Measurements from ENCODE around the gene MRO. TPM values are rescaled to one million over a fixed set of nuclear protein-coding genes. Genes with fewer than 3 reads are reported as not detected.

The MRO gene
- total and polyA plus RNA-seq, 2 of the 4 experiments (the other 2 are of a cell fraction) = not detected

DNA sequence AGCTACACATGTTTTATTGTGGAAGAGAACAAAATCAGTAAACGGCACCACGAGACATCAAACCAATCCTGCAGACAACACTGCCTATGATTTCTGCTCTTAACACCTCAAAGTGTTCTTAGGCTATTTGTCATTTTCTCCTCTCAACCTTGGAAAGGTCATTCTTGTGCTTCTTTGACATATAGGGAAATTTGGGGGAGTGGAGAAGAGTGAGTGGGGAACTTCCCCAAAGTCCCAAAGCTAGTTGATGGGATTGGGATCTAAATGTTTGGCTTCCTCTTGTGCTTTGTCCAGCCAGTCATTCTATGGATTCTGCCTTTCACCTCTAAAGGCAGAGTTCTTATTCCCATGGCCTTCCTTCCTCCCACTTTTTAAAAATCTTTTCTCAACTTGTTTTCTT lies 5.8 kb upstream of the MRO start:
- H2BK120ac ChIP-seq (ENCODE audit: low read depth, low read length) = no peak overlapping the region
- TF ChIP-seq USF2 (IDR thresholded peaks at IDR 0.05; ENCODE audit: low read depth, low read length) (no peak), NFE2L2 (IDR thresholded peaks at IDR 0.05; ENCODE audit: low read depth, low read length) (no peak)
- POLR2A ChIA-PET (ENCODE audit: unreplicated experiment) = no interaction called here
- no peak overlapping the region for H2AK5ac ChIP-seq (ENCODE audit: low read depth, low read length)
- no peaks in the 10 kb centered on the region for H4K20me1 ChIP-seq (ENCODE audit: insufficient read depth, low read length)
- ATAC-seq (ENCODE audit: low read depth) = no peak
- H3K27me3 ChIP-seq (ENCODE audit: control insufficient read depth, insufficient read depth, low read length) = peaks cover 2% of the 10 kb centered on the region; the same call in 1 of the 2 replicates
- BruUV-seq (replicated peaks) = no TSS peak
- no peak overlapping the region for H2BK20ac ChIP-seq (ENCODE audit: low read depth, low read length)
- no peak overlapping the region for H2AK9ac ChIP-seq (replicated peaks; ENCODE audit: low read depth, low read length, poor library complexity)
- no peaks in the 10 kb centered on the region for H3K4me1 ChIP-seq (ENCODE audit: control insufficient read depth, insufficient read depth, low read length)
- no peak overlapping the region for H3K14ac ChIP-seq (replicated peaks; ENCODE audit: low read depth, low read length)
- H3K4me3 ChIP-seq (ENCODE audit: insufficient read depth, low read depth, low read length) = no peak overlapping the region
- no peak overlapping the region for H3K56ac ChIP-seq (ENCODE audit: extremely low read depth, insufficient read depth, low read length)
- intact Hi-C loops (cut with micrococcal nuclease) = no loop called here
- no peak overlapping the region for H3K23ac ChIP-seq (ENCODE audit: low read depth, low read length)
- H3K4me2 ChIP-seq (ENCODE audit: low read depth, low read length) = no peak overlapping the region
- no peak overlapping the region for H3K4ac ChIP-seq (ENCODE audit: low read depth, low read length)
- no peaks in the 10 kb centered on the region for H3K9me3 ChIP-seq (ENCODE audit: control insufficient read depth, insufficient read depth, low read length)
- WGBS, 2 experiments (ENCODE audit: extremely low coverage in 2 of 2, insufficient read length in 1 of 2) = no CpG with 5 or more reads among the region's 2 CpGs
- no peak overlapping the region for H4K8ac ChIP-seq (ENCODE audit: low read depth in 2 of 2, low read length in 2 of 2)
- no peak overlapping the region for H2BK5ac ChIP-seq (ENCODE audit: low read depth, low read length, poor library complexity, severe bottlenecking)
- H3K36me3 ChIP-seq (ENCODE audit: control insufficient read depth, insufficient read depth, low read length) = no peaks in the 10 kb centered on the region
- no peak overlapping the region for H3K27ac ChIP-seq (ENCODE audit: insufficient read depth, low read length)
- CTCF ChIA-PET = no interaction called here
- H2AFZ ChIP-seq (replicated peaks; ENCODE audit: low read length, poor library complexity) = no peak overlapping the region
- H3K9me1 ChIP-seq (ENCODE audit: insufficient read depth, low read length) = no peaks in the 10 kb centered on the region
- H2BK15ac ChIP-seq (ENCODE audit: low read depth, low read length) = no peak overlapping the region
- H3K79me1 ChIP-seq (ENCODE audit: low read depth in 1 of 2, low read length in 2 of 2) = no peaks in the 10 kb centered on the region
- H4K91ac ChIP-seq (ENCODE audit: insufficient read depth, low read depth, low read length) = no peak overlapping the region
- no peak overlapping the region for H3K9ac ChIP-seq (ENCODE audit: low read depth, low read length)
- dilution Hi-C loops (cut with HindIII; ENCODE audit: low sequenced_read_pairs, unreplicated experiment) = no loop called here
- no peak overlapping the region for H3K18ac ChIP-seq (ENCODE audit: low read depth, low read length)
- in situ Hi-C loops (cut with MboI; ENCODE audit: low sequenced_read_pairs) = no loop called here
- H4K5ac ChIP-seq (ENCODE audit: low read depth, low read length) = no peak overlapping the region
- no peak for DNase-seq
